A549 (cell line): Measurements from ENCODE around the gene ZNF423.

ENCODE experiments used
- EP300 ChIP-seq, 2 experiments: fragments of >200 bp; sonication (Bioruptor Twin); formaldehyde crosslinking; IDR thresholded peaks; 2 replicates in 1 of 2; 3 replicates in 1 of 2; pipeline ENCODE4 v1.6.1; 2016 to 2017
- MYC ChIP-seq: IDR thresholded peaks from 2 replicates; pipeline ENCODE4 v1.6.1; 2012; ENCODE audit warnings: mild to moderate bottlenecking, inconsistent platforms, low read length, improper control_type of control experiment, borderline replicate concordance
- RARB ChIP-seq: fragments of 250-450 bp; sonication (Bioruptor Pico); IDR thresholded peaks from 2 replicates; pipeline ENCODE4 v1.8.0; 2021; ENCODE audit warnings: mild to moderate bottlenecking, moderate library complexity
- SMC3 ChIP-seq: fragments of >200 bp; sonication (Bioruptor Twin); formaldehyde crosslinking; IDR thresholded peaks from 3 replicates; pipeline ENCODE4 v1.6.1; 2018; ENCODE audit warnings: inconsistent platforms
- ZFP36 ChIP-seq: fragments of 450-650 bp; IDR thresholded peaks from 2 replicates; pipeline ENCODE4 v1.6.1; 2014; ENCODE audit warnings: borderline replicate concordance; ENCODE audit not compliant: partially characterized antibody
- ZNF302 ChIP-seq: fragments of 250-450 bp; sonication (Bioruptor Pico); IDR thresholded peaks from 2 replicates; pipeline ENCODE4 v1.9.0; 2021; ENCODE audit warnings: inconsistent platforms, mild to moderate bottlenecking, moderate library complexity
- ZSCAN20 ChIP-seq: fragments of 250-450 bp; sonication (Bioruptor Pico); IDR thresholded peaks from 2 replicates; pipeline ENCODE4 v1.8.0; 2022; ENCODE audit warnings: mild to moderate bottlenecking, moderate library complexity
- TF ChIP-seq, protein P1 (sequence below): fragments of >200 bp; sonication (Bioruptor Twin); formaldehyde crosslinking; IDR thresholded peaks from 3 replicates; pipeline ENCODE4 v1.5.1; 2016

GRCh38 chr16:49599281-49599680, 256.6 kb downstream of the ZNF423 start:
- TF ChIP-seq, protein P1, sequence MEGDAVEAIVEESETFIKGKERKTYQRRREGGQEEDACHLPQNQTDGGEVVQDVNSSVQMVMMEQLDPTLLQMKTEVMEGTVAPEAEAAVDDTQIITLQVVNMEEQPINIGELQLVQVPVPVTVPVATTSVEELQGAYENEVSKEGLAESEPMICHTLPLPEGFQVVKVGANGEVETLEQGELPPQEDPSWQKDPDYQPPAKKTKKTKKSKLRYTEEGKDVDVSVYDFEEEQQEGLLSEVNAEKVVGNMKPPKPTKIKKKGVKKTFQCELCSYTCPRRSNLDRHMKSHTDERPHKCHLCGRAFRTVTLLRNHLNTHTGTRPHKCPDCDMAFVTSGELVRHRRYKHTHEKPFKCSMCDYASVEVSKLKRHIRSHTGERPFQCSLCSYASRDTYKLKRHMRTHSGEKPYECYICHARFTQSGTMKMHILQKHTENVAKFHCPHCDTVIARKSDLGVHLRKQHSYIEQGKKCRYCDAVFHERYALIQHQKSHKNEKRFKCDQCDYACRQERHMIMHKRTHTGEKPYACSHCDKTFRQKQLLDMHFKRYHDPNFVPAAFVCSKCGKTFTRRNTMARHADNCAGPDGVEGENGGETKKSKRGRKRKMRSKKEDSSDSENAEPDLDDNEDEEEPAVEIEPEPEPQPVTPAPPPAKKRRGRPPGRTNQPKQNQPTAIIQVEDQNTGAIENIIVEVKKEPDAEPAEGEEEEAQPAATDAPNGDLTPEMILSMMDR = no peak
- no peak for TF ChIP-seq RARB
- no peak for TF ChIP-seq ZFP36
- TF ChIP-seq MYC = no peak
- no peak for TF ChIP-seq SMC3
- TF ChIP-seq EP300 (IDR thresholded peaks at IDR 0.05) = no peak
- no peak for TF ChIP-seq ZSCAN20 (CRISPR knock-in tag)
- no peak for TF ChIP-seq ZNF302
